Type B pancreatic cell (in vitro differentiated cells): ENCODE results near the gene EPB42. TPM values are rescaled to one million over a fixed set of nuclear protein-coding genes. Genes with fewer than 3 reads are reported as not detected.
A peak's percentile ranks its signal among the peaks of the same experiment; 100 is the strongest.

Experiments
- DNase-seq: peaks from one replicate; pipeline ENCODE4 v3.0.0; 2021; ENCODE audit warnings: mixed read lengths; ENCODE audit not compliant: unreplicated experiment; ENCODE audit errors: extremely low spot score
- H3K27ac Mint-ChIP-seq: 2 replicates; pipeline ENCODE4 v1.8.0; 2021; ENCODE audit warnings: mild to moderate bottlenecking, mixed read lengths
- H3K27me3 Mint-ChIP-seq: 2 replicates; pipeline ENCODE4 v1.8.0; 2021; ENCODE audit warnings: mixed read lengths
- H3K36me3 Mint-ChIP-seq: 2 replicates; pipeline ENCODE4 v1.8.0; 2021; ENCODE audit warnings: mixed read lengths
- H3K4me1 Mint-ChIP-seq: one replicate; pipeline ENCODE4 v1.8.0; 2021; ENCODE audit warnings: mixed read lengths; ENCODE audit not compliant: unreplicated experiment
- H3K4me3 Mint-ChIP-seq: 2 replicates; pipeline ENCODE4 v1.8.0; 2021; ENCODE audit warnings: mild to moderate bottlenecking, mixed read lengths
- H3K9me3 Mint-ChIP-seq: 2 replicates; pipeline ENCODE4 v1.8.0; 2021; ENCODE audit warnings: mixed read lengths
- CTCF ChIP-seq: fragments of 200-600 bp; sonication (generic); conservative IDR thresholded peaks from 2 replicates; pipeline ENCODE4 v1.5.0; 2021; ENCODE audit warnings: antibody characterized with exemption, mild to moderate bottlenecking
- total RNA-seq: library from RNA; stranded (reverse); gene quantifications from 2 replicates; pipeline ENCODE4 v1.2.1, GENCODE V29; 2021; ENCODE audit warnings: low replicate concordance

Gene EPB42
- total RNA-seq, 1 donor from 2014 or later: not detected

- H3K27me3 Mint-ChIP-seq: peaks cover 67% of the 10 kb centered on the region
- no peaks in the 10 kb centered on the region for H3K4me1 Mint-ChIP-seq
- no peak for TF ChIP-seq CTCF
- no peaks in the 10 kb centered on the region for H3K36me3 Mint-ChIP-seq
- peak overlapping the region; percentile 83 for H3K27ac Mint-ChIP-seq
- DNase-seq: no peak
- H3K9me3 Mint-ChIP-seq: no peaks in the 10 kb centered on the region
- H3K4me3 Mint-ChIP-seq: no peak overlapping the region
Observed at GRCh38 chr15:43266386-43266785, 45.6 kb upstream of the EPB42 start.

- Mint-ChIP-seq H3K36me3 (no peaks in the 10 kb centered on the region), H3K27me3 (peaks cover 46% of the 10 kb centered on the region), H3K9me3 (no peaks in the 10 kb centered on the region), H3K27ac (no peak overlapping the region), H3K4me1 (no peaks in the 10 kb centered on the region), H3K4me3 (no peak overlapping the region)
- no peak for DNase-seq
- no peak for TF ChIP-seq CTCF
Observed at GRCh38 chr15:43260011-43260615, 39.3 kb upstream of the EPB42 start.

- H3K4me3 Mint-ChIP-seq: no peak overlapping the region
- no peaks in the 10 kb centered on the region for H3K36me3 Mint-ChIP-seq
- H3K9me3 Mint-ChIP-seq: no peaks in the 10 kb centered on the region
Observed at GRCh38 chr15:43258781-43259180, 38.0 kb upstream of the EPB42 start.

GRCh38 chr15:43256341-43256740 is 35.5 kb upstream of the EPB42 start:
- Mint-ChIP-seq H3K27me3 (peaks cover 37% of the 10 kb centered on the region), H3K9me3 (no peaks in the 10 kb centered on the region), H3K4me1 (no peaks in the 10 kb centered on the region), H3K4me3 (no peak overlapping the region), H3K36me3 (no peaks in the 10 kb centered on the region), H3K27ac (no peak overlapping the region)
- no peak for DNase-seq
- TF ChIP-seq CTCF: no peak

More at GRCh38 chr15:43258781-43259180, 38.0 kb upstream of the EPB42 start:
- no peak for DNase-seq
- Mint-ChIP-seq H3K27ac (no peak overlapping the region), H3K27me3 (peaks cover 46% of the 10 kb centered on the region), H3K4me1 (no peaks in the 10 kb centered on the region)
- no peak for TF ChIP-seq CTCF

GRCh38 chr15:43255376-43255775 is 34.6 kb upstream of the EPB42 start:
- no peaks in the 10 kb centered on the region for H3K4me1 Mint-ChIP-seq
- H3K9me3 Mint-ChIP-seq: no peaks in the 10 kb centered on the region
- peaks cover 37% of the 10 kb centered on the region for H3K27me3 Mint-ChIP-seq
- TF ChIP-seq CTCF: no peak
- H3K36me3 Mint-ChIP-seq: no peaks in the 10 kb centered on the region
- no peak overlapping the region for H3K27ac Mint-ChIP-seq
- no peak for DNase-seq
- no peak overlapping the region for H3K4me3 Mint-ChIP-seq
